Caco-2 (cell line): ENCODE data around the gene GNB1. TPM values are rescaled to one million over a fixed set of nuclear protein-coding genes. Genes with fewer than 3 reads are reported as not detected.

Experiments used
- BruUV-seq: library from RNA; stranded (reverse); fragments of 400-500 nt; replicated peaks from 2 replicates; lab custom pipeline; 2021; lab: Mats Ljungman, UMichigan
- CTCF ChIA-PET: fragments of 300-600 bp; sonication (Branson Sonifier 250); formaldehyde crosslinking; loops from one replicate; lab custom pipeline; 2022; ENCODE audit warnings: antibody characterized with exemption; lab: Charles Lee
- POLR2A ChIA-PET: fragments of 300-600 bp; sonication (Branson Sonifier 250); formaldehyde crosslinking; loops from one replicate; lab custom pipeline; 2022; ENCODE audit warnings: antibody characterized with exemption; lab: Charles Lee
- DNase-seq, 2 experiments: peaks; one replicate each; pipeline versions ENCODE4 v3.0.0 to v3.0.0-alpha.2; 2020 to 2022
- H3K27me3 ChIP-seq: replicated peaks from 2 replicates; pipeline ENCODE4 v1.6.0; 2011; ENCODE audit warnings: low read length; ENCODE audit not compliant: control insufficient read depth, insufficient read depth
- H3K36me3 ChIP-seq: 2 replicates; pipeline ENCODE4 v1.5.1; 2011; ENCODE audit warnings: low read length; ENCODE audit not compliant: control insufficient read depth, insufficient read depth
- H3K4me1 ChIP-seq: fragments of 250-450 bp; sonication (Bioruptor Pico); 2 replicates; pipeline ENCODE4 v1.5.1; 2020; ENCODE audit warnings: mild to moderate bottlenecking
- H3K4me3 ChIP-seq: 2 replicates; pipeline ENCODE4 v1.5.1; 2011; ENCODE audit warnings: low read depth, mild to moderate bottlenecking, control low read depth, low read length
- H3K9me3 ChIP-seq: fragments of 250-450 bp; sonication (Bioruptor Pico); 2 replicates; pipeline ENCODE4 v1.5.1; 2020; ENCODE audit warnings: mild to moderate bottlenecking, moderate library complexity
- H3K27ac Mint-ChIP-seq: one replicate; pipeline ENCODE4 v1.8.0; 2022; ENCODE audit warnings: mixed read lengths; ENCODE audit not compliant: unreplicated experiment
- H3K27me3 Mint-ChIP-seq: one replicate; pipeline ENCODE4 v1.8.0; 2022; ENCODE audit warnings: mixed read lengths; ENCODE audit not compliant: insufficient read depth, unreplicated experiment
- H3K36me3 Mint-ChIP-seq: one replicate; pipeline ENCODE4 v1.8.0; 2022; ENCODE audit warnings: mild to moderate bottlenecking, mixed read lengths; ENCODE audit not compliant: insufficient read depth, unreplicated experiment
- H3K4me1 Mint-ChIP-seq: one replicate; pipeline ENCODE4 v1.8.0; 2022; ENCODE audit warnings: low read depth, mixed read lengths; ENCODE audit not compliant: unreplicated experiment
- H3K4me3 Mint-ChIP-seq: one replicate; pipeline ENCODE4 v1.8.0; 2022; ENCODE audit warnings: mild to moderate bottlenecking, moderate library complexity, mixed read lengths; ENCODE audit not compliant: unreplicated experiment
- H3K9me3 Mint-ChIP-seq: one replicate; pipeline ENCODE4 v1.8.0; 2022; ENCODE audit warnings: mixed read lengths; ENCODE audit not compliant: unreplicated experiment
- intact Hi-C: fragments of 100-400 bp; cut with micrococcal nuclease; formaldehyde crosslinking; loops from one replicate; pipeline ENCODE4 v1.10.0; 2022; ENCODE audit not compliant: unreplicated experiment
- total RNA-seq: library from RNA; stranded (reverse); gene quantifications from 2 replicates; pipeline ENCODE4 v1.2.3, GENCODE V29; 2022
- TF ChIP-seq, protein P1 (sequence below), 2 experiments: fragments of 200-600 bp in 1 of 2; IDR thresholded peaks; 1 replicate in 1 of 2; 2 replicates in 1 of 2; pipeline versions ENCODE4 v1.5.1 to v1.8.0; 2011 to 2022; ENCODE audit warnings: antibody characterized with exemption in 1 of 2, control low read depth in 1 of 2, inconsistent platforms in 1 of 2, low read depth in 1 of 2, low read length in 1 of 2, mild to moderate bottlenecking in 1 of 2, moderate library complexity in 1 of 2; ENCODE audit not compliant: insufficient read depth in 1 of 2, severe bottlenecking in 1 of 2, unreplicated experiment in 1 of 2

Gene GNB1
- total RNA-seq, 1 experiment from 2014 or later = 301 TPM

DNA sequence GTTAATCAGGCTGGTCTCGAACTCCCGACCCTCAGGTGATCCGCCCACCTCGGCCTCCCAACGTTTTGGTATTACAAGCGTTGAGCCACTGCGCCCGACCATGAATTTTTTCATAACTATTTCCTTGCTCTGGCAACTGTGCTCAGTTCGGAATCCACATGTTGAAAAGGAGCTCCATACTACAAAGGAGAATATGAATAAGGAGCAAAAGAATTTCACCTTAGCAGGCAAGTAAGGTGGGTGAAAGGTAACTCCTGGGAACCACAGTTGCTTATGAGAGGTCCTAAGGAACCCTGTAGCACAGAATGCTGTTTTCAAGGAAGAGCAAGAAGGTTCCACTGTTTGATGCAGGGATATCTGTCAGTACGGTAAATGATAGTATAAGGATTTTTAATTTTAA is 82.7 kb downstream of the GNB1 start:
- TF ChIP-seq, protein P1, sequence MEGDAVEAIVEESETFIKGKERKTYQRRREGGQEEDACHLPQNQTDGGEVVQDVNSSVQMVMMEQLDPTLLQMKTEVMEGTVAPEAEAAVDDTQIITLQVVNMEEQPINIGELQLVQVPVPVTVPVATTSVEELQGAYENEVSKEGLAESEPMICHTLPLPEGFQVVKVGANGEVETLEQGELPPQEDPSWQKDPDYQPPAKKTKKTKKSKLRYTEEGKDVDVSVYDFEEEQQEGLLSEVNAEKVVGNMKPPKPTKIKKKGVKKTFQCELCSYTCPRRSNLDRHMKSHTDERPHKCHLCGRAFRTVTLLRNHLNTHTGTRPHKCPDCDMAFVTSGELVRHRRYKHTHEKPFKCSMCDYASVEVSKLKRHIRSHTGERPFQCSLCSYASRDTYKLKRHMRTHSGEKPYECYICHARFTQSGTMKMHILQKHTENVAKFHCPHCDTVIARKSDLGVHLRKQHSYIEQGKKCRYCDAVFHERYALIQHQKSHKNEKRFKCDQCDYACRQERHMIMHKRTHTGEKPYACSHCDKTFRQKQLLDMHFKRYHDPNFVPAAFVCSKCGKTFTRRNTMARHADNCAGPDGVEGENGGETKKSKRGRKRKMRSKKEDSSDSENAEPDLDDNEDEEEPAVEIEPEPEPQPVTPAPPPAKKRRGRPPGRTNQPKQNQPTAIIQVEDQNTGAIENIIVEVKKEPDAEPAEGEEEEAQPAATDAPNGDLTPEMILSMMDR (IDR thresholded peaks at IDR 0.05; ENCODE audit: insufficient read depth in 1 of 2, low read depth in 1 of 2, low read length in 1 of 2, severe bottlenecking in 1 of 2, unreplicated experiment in 1 of 2) = no peak
- Mint-ChIP-seq H3K27me3 (no peaks in the 10 kb centered on the region), H3K4me1 (no peaks in the 10 kb centered on the region), H3K36me3 (peaks cover 69% of the 10 kb centered on the region), H3K4me3 (no peak overlapping the region), H3K27ac (no peak overlapping the region), H3K9me3 (no peaks in the 10 kb centered on the region)
- CTCF ChIA-PET = interaction anchor here (1.2 kb wide), 1 partner anchor 98 kb away, joined by 3 read pairs; no protein-coding TSS in a partner anchor
- Histone ChIP-seq H3K36me3 (no peaks in the 10 kb centered on the region), H3K9me3 (no peaks in the 10 kb centered on the region), H3K4me3 (no peak overlapping the region), H3K27me3 (no peaks in the 10 kb centered on the region), H3K4me1 (no peaks in the 10 kb centered on the region)
- DNase-seq = no peak
- intact Hi-C loops = no loop called here
- POLR2A ChIA-PET = no interaction called here
- no TSS peak for BruUV-seq

DNA sequence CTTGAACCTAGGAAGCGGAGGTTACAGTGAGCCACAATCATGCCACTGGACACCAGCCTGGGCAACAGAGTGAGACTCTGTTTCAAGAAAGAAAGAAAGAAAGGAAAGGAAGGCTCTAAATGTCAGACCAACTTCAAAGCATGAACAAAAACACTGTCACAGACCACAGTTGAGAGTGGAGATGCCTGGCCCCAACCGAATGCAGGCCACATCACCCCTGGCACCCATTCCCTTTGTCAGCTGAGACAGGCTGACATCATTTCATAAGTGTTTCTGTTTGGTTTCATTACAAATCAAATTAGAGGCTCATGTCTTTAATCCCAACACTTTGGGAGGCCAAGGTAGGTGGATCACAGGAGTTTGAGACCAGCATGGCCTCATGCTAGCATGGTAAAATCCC is 84.0 kb downstream of the GNB1 start:
- H3K36me3 ChIP-seq = no peaks in the 10 kb centered on the region
- POLR2A ChIA-PET = no interaction called here
- no peaks in the 10 kb centered on the region for H3K9me3 Mint-ChIP-seq
- no TSS peak for BruUV-seq
- no peaks in the 10 kb centered on the region for H3K9me3 ChIP-seq
- H3K4me1 Mint-ChIP-seq = no peaks in the 10 kb centered on the region
- H3K4me3 ChIP-seq = no peak overlapping the region
- H3K27me3 Mint-ChIP-seq = no peaks in the 10 kb centered on the region
- TF ChIP-seq, protein P1 (IDR thresholded peaks at IDR 0.05; ENCODE audit: insufficient read depth in 1 of 2, low read depth in 1 of 2, low read length in 1 of 2, severe bottlenecking in 1 of 2, unreplicated experiment in 1 of 2) = no peak
- intact Hi-C loops = no loop called here
- H3K27me3 ChIP-seq = no peaks in the 10 kb centered on the region
- peaks cover 69% of the 10 kb centered on the region for H3K36me3 Mint-ChIP-seq
- H3K4me1 ChIP-seq = no peaks in the 10 kb centered on the region
- CTCF ChIA-PET = no interaction called here
- DNase-seq = no peak
- no peak overlapping the region for H3K4me3 Mint-ChIP-seq
- H3K27ac Mint-ChIP-seq = no peak overlapping the region

DNA sequence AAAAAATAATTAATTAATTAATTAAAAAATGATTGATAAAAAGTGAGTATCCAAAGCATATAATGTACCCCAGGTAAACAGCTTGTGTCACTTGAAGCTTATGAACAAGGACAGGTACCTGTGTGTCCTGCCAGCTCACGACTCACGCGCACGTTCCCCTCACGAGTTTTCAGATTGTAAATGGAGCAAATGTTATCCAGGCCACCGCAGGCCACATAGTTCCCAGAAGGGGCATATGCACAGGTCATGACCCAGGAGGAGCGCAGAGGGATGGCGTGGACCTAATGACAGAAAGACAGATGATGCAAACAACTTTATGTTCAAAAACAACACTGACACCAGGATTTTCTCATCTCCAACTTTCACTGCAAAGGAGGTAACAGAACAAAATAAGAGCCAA is 86.6 kb downstream of the GNB1 start:
- ChIA-PET CTCF (no interaction called here), POLR2A (no interaction called here)
- no peaks in the 10 kb centered on the region for H3K36me3 ChIP-seq
- Mint-ChIP-seq H3K36me3 (peaks cover 71% of the 10 kb centered on the region), H3K4me3 (no peak overlapping the region), H3K4me1 (no peaks in the 10 kb centered on the region), H3K27me3 (no peaks in the 10 kb centered on the region), H3K9me3 (no peaks in the 10 kb centered on the region), H3K27ac (no peak overlapping the region)
- DNase-seq = no peak
- TF ChIP-seq, protein P1 (IDR thresholded peaks at IDR 0.05; ENCODE audit: insufficient read depth in 1 of 2, low read depth in 1 of 2, low read length in 1 of 2, severe bottlenecking in 1 of 2, unreplicated experiment in 1 of 2) = no peak
- no peaks in the 10 kb centered on the region for H3K27me3 ChIP-seq
- no peaks in the 10 kb centered on the region for H3K9me3 ChIP-seq
- H3K4me3 ChIP-seq = no peak overlapping the region
- intact Hi-C loops = no loop called here
- H3K4me1 ChIP-seq = no peaks in the 10 kb centered on the region
- no TSS peak for BruUV-seq
